ENCODE measurements around the gene EEF1A2. TPM values are rescaled to one million over a fixed set of nuclear protein-coding genes. Genes with fewer than 3 reads are reported as not detected.

The EEF1A2 gene
- total RNA-seq, 1 donor from 2014 or later, result 37.6 TPM

- H3K4me2 ChIP-seq (ENCODE audit: low read length), result no peak overlapping the region
- peaks cover 21% of the 10 kb centered on the region for H3K27me3 Mint-ChIP-seq (ENCODE audit: low read depth, unreplicated experiment)
- H3K27ac ChIP-seq (ENCODE audit: low read depth, low read length), result no peak overlapping the region
- no peaks in the 10 kb centered on the region for H3K36me3 ChIP-seq (ENCODE audit: insufficient read depth, low read length)
- H3K4me1 Mint-ChIP-seq (ENCODE audit: low read depth, unreplicated experiment), result peaks cover 2% of the 10 kb centered on the region
- H3K36me3 Mint-ChIP-seq (ENCODE audit: low read depth, unreplicated experiment), result no peaks in the 10 kb centered on the region
- TF ChIP-seq EZH2 (IDR thresholded peaks at IDR 0.05; ENCODE audit: insufficient read depth, low read length), result no peak
- no peak for TF ChIP-seq CTCF (IDR thresholded peaks at IDR 0.05; ENCODE audit: insufficient read depth, low read depth, low read length)
- no peak overlapping the region for H2AFZ ChIP-seq (ENCODE audit: low read depth, low read length)
- H3K4me3 Mint-ChIP-seq (ENCODE audit: unreplicated experiment), result no peak overlapping the region
- H3K9me3 Mint-ChIP-seq (ENCODE audit: unreplicated experiment), result no peaks in the 10 kb centered on the region
- no peaks in the 10 kb centered on the region for H3K79me2 ChIP-seq (ENCODE audit: insufficient read depth, low read length)
- no peaks in the 10 kb centered on the region for H4K20me1 ChIP-seq (ENCODE audit: insufficient read depth, low read length)
- DNase-seq (ENCODE audit: low read depth) (no peak), FAIRE-seq (no peak)
- no peak overlapping the region for H3K4me3 ChIP-seq (ENCODE audit: insufficient read depth, low read depth, low read length)
- no peaks in the 10 kb centered on the region for H3K9me3 ChIP-seq (ENCODE audit: insufficient read depth, low read depth, low read length)
- H3K27ac Mint-ChIP-seq (ENCODE audit: unreplicated experiment), result no peak overlapping the region
- H3K9ac ChIP-seq (ENCODE audit: low read length), result no peak overlapping the region
- no peaks in the 10 kb centered on the region for H3K4me1 ChIP-seq (ENCODE audit: insufficient read depth, low read length)
- peaks cover 17% of the 10 kb centered on the region for H3K27me3 ChIP-seq (ENCODE audit: insufficient read depth, low read length)
Measured at GRCh38 chr20:63458170-63459069, 40.5 kb downstream of the EEF1A2 start.

- Histone ChIP-seq H4K20me1 (ENCODE audit: insufficient read depth, low read length) (no peaks in the 10 kb centered on the region), H3K4me2 (ENCODE audit: low read length) (no peak overlapping the region), H2AFZ (ENCODE audit: low read depth, low read length) (no peak overlapping the region), H3K27ac (ENCODE audit: low read depth, low read length) (no peak overlapping the region), H3K9me3 (ENCODE audit: insufficient read depth, low read depth, low read length) (no peaks in the 10 kb centered on the region), H3K9ac (ENCODE audit: low read length) (no peak overlapping the region), H3K36me3 (ENCODE audit: insufficient read depth, low read length) (no peaks in the 10 kb centered on the region), H3K4me3 (ENCODE audit: insufficient read depth, low read depth, low read length) (no peak overlapping the region), H3K4me1 (ENCODE audit: insufficient read depth, low read length) (no peaks in the 10 kb centered on the region), H3K79me2 (ENCODE audit: insufficient read depth, low read length) (no peaks in the 10 kb centered on the region), H3K27me3 (ENCODE audit: insufficient read depth, low read length) (peaks cover 17% of the 10 kb centered on the region)
- no peak for DNase-seq (ENCODE audit: low read depth)
- Mint-ChIP-seq H3K27me3 (ENCODE audit: low read depth, unreplicated experiment) (peaks cover 19% of the 10 kb centered on the region), H3K9me3 (ENCODE audit: unreplicated experiment) (no peaks in the 10 kb centered on the region), H3K4me3 (ENCODE audit: unreplicated experiment) (no peak overlapping the region), H3K4me1 (ENCODE audit: low read depth, unreplicated experiment) (no peaks in the 10 kb centered on the region), H3K27ac (ENCODE audit: unreplicated experiment) (no peak overlapping the region), H3K36me3 (ENCODE audit: low read depth, unreplicated experiment) (no peaks in the 10 kb centered on the region)
- FAIRE-seq, result no peak
- TF ChIP-seq EZH2 (IDR thresholded peaks at IDR 0.05; ENCODE audit: insufficient read depth, low read length), result no peak
Measured at GRCh38 chr20:63457737-63458136, 41.1 kb downstream of the EEF1A2 start.

- peaks cover 19% of the 10 kb centered on the region for H3K27me3 ChIP-seq (ENCODE audit: insufficient read depth, low read length)
- H3K27me3 Mint-ChIP-seq (ENCODE audit: low read depth, unreplicated experiment), result peaks cover 20% of the 10 kb centered on the region
Measured at GRCh38 chr20:63456429-63457284, 42.2 kb downstream of the EEF1A2 start.

More at GRCh38 chr20:63456429-63457284, 42.2 kb downstream of the EEF1A2 start:
- no peak overlapping the region for H3K27ac Mint-ChIP-seq (ENCODE audit: unreplicated experiment)
- H2AFZ ChIP-seq (ENCODE audit: low read depth, low read length), result no peak overlapping the region
- FAIRE-seq (no peak), DNase-seq (ENCODE audit: low read depth) (no peak)
- no peak overlapping the region for H3K4me3 Mint-ChIP-seq (ENCODE audit: unreplicated experiment)
- H3K36me3 Mint-ChIP-seq (ENCODE audit: low read depth, unreplicated experiment), result no peaks in the 10 kb centered on the region
- TF ChIP-seq CTCF (IDR thresholded peaks at IDR 0.05; ENCODE audit: insufficient read depth, low read depth, low read length) (no peak), EZH2 (IDR thresholded peaks at IDR 0.05; ENCODE audit: insufficient read depth, low read length) (no peak)
- H3K4me1 ChIP-seq (ENCODE audit: insufficient read depth, low read length), result no peaks in the 10 kb centered on the region
- H3K9me3 ChIP-seq (ENCODE audit: insufficient read depth, low read depth, low read length), result no peaks in the 10 kb centered on the region
- H3K4me2 ChIP-seq (ENCODE audit: low read length), result no peak overlapping the region
- no peak overlapping the region for H3K27ac ChIP-seq (ENCODE audit: low read depth, low read length)
- no peaks in the 10 kb centered on the region for H3K36me3 ChIP-seq (ENCODE audit: insufficient read depth, low read length)
- no peaks in the 10 kb centered on the region for H3K9me3 Mint-ChIP-seq (ENCODE audit: unreplicated experiment)
- no peaks in the 10 kb centered on the region for H3K4me1 Mint-ChIP-seq (ENCODE audit: low read depth, unreplicated experiment)
- no peaks in the 10 kb centered on the region for H4K20me1 ChIP-seq (ENCODE audit: insufficient read depth, low read length)
- no peaks in the 10 kb centered on the region for H3K79me2 ChIP-seq (ENCODE audit: insufficient read depth, low read length)
- no peak overlapping the region for H3K4me3 ChIP-seq (ENCODE audit: insufficient read depth, low read depth, low read length)
- H3K9ac ChIP-seq (ENCODE audit: low read length), result no peak overlapping the region

Measured in astrocyte (in vitro differentiated cells and primary cell).